OCI-M2 (cell line): ENCODE results near the gene C6orf47.

ENCODE experiments used
- DNase-seq: peaks from one replicate; lab custom pipeline; 2025; ENCODE audit not compliant: unreplicated experiment; lab: John Stamatoyannopoulos, UW

Gene C6orf47

GRCh38 chr6:31687860-31688693 is 27.5 kb upstream of the C6orf47 start:
- DNase-seq: no peak

GRCh38 chr6:31687321-31687720 is 26.7 kb upstream of the C6orf47 start:
- no peak for DNase-seq

GRCh38 chr6:31686483-31686882 is 25.9 kb upstream of the C6orf47 start:
- DNase-seq: no peak

- no peak for DNase-seq
Measured at GRCh38 chr6:31683591-31683990, 23.0 kb upstream of the C6orf47 start.

- DNase-seq: no peak
Measured at GRCh38 chr6:31681135-31681671, 20.6 kb upstream of the C6orf47 start.

- DNase-seq: no peak
Measured at GRCh38 chr6:31680226-31681134, 19.9 kb upstream of the C6orf47 start, which contains the start of gene LY6G5C. LY6G5C (minus strand) TSS chr6:31681067; CDS start chr6:31680373, 694 bp downstream.

- DNase-seq: no peak
Measured at GRCh38 chr6:31677955-31678354, 17.4 kb upstream of the C6orf47 start.

GRCh38 chr6:31676904-31677303 is 16.3 kb upstream of the C6orf47 start:
- DNase-seq: no peak

GRCh38 chr6:31676322-31676903 is 15.8 kb upstream of the C6orf47 start:
- DNase-seq: no peak

GRCh38 chr6:31669676-31670075 is 9.1 kb upstream of the C6orf47 start, which contains the start of gene LY6G5B:
LY6G5B (plus strand) TSS chr6:31669976; CDS start chr6:31670951, 975 bp downstream.
- DNase-seq: no peak

GRCh38 chr6:31666337-31666965 is 5.9 kb upstream of the C6orf47 start:
- DNase-seq: no peak

- peak; percentile 93 for DNase-seq
Measured at GRCh38 chr6:31665501-31666336, 5.1 kb upstream of the C6orf47 start, which contains the start of gene CSNK2B. CSNK2B (plus strand) TSS chr6:31666080; CDS start chr6:31666832, 752 bp downstream.

GRCh38 chr6:31664790-31665500 is 4.4 kb upstream of the C6orf47 start, which contains the start of gene GPANK1:
GPANK1 (minus strand) TSS chr6:31664997; CDS start chr6:31664478, 519 bp downstream.
- DNase-seq: peak; percentile 68

GRCh38 chr6:31663961-31664789 is 3.6 kb upstream of the C6orf47 start:
- DNase-seq: no peak

GRCh38 chr6:31663126-31663960 is 2.8 kb upstream of the C6orf47 start:
- DNase-seq: no peak

- no peak for DNase-seq
Measured at GRCh38 chr6:31662124-31662723, 1.6 kb upstream of the C6orf47 start.
